IMR-90 (cell line): ENCODE measurements around the gene UPK1B. TPM values are rescaled to one million over a fixed set of nuclear protein-coding genes. Genes with fewer than 3 reads are reported as not detected.

Experiments used
- polyA plus RNA-seq, 3 experiments: library from polyadenylated mRNA; depleted of rRNA; stranded (reverse); fragments of >200 nt; gene quantifications; 2 replicates each; pipeline ENCODE4 v1.2.3, GENCODE V29; 2012; ENCODE audit warnings: low replicate concordance in 1 of 3
- total RNA-seq: library from RNA; depleted of rRNA; stranded (reverse); fragments of >200 nt; gene quantifications from 2 replicates; pipeline ENCODE4 v1.2.3, GENCODE V29; 2012; rRNA removed

UPK1B gene
- total and polyA plus RNA-seq, 2 of the 4 experiments (the other 2 are of a cell fraction) = 0.36 to 0.55 TPM

Other genes with a start within 250 kb of the UPK1B start
- gene IGSF11, start 138.8 kb upstream of the UPK1B start, total RNA-seq = 0.18 TPM in 1 of 2 replicates, not detected in the other
- 0.06 TPM in 1 of 2 replicates, not detected in the other for gene IGSF11, start 138.8 kb upstream of the UPK1B start, polyA plus RNA-seq (2012; rRNA removed)
- not detected in 2 replicates for gene TEX55, start 27.4 kb upstream of the UPK1B start, total RNA-seq
- gene TEX55, start 27.4 kb upstream of the UPK1B start, polyA plus RNA-seq (2012; rRNA removed) = not detected in 2 replicates
- 30.3 and 30.6 TPM in 2 replicates for gene B4GALT4, start 67.3 kb downstream of the UPK1B start, total RNA-seq
- 23.0 and 27.0 TPM in 2 replicates for gene B4GALT4, start 67.3 kb downstream of the UPK1B start, polyA plus RNA-seq (2012; rRNA removed)
- gene ARHGAP31, start 120.8 kb downstream of the UPK1B start, total RNA-seq = 6.6 and 7.5 TPM in 2 replicates
- 7.7 and 8.3 TPM in 2 replicates for gene ARHGAP31, start 120.8 kb downstream of the UPK1B start, polyA plus RNA-seq (2012; rRNA removed)